ENCODE data around the gene PRELID3B.
"Not testable (repeated sequence)": the region's sequence is repeated elsewhere in the genome, so short reads cannot be mapped to it uniquely, and the experiment has no call there.

PRELID3B gene

GRCh38 chr20:59026904-59027740 is 15.5 kb downstream of the PRELID3B start:
- DNase-seq (ENCODE audit: extremely low read depth in 1 of 2, low read depth in 1 of 2): no peak

DNA sequence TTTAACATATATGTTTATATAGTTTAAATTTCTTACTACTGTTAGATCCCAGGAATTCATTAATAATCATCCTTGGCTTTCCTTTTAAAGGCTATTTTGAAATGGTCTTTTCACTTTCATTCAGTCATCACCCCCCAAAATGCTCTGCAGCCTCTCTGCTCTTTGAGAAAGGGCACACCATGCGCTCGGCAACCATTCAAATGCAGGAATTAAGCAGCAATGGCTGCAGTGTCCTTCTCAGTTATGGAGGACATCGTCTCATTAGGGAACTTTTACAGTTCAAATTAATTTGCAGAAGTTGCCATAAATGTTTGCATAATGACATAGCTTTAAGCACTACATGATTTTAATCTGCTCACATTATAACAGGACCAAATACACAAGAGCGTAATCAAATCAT is 17.1 kb downstream of the PRELID3B start:
- no peak for DNase-seq (ENCODE audit: extremely low read depth in 1 of 2, low read depth in 1 of 2)

GRCh38 chr20:59025086-59025485 is 17.5 kb downstream of the PRELID3B start:
- DNase-seq (ENCODE audit: extremely low read depth in 1 of 2, low read depth in 1 of 2): no peak

GRCh38 chr20:59024111-59024530 is 18.5 kb downstream of the PRELID3B start:
- DNase-seq (ENCODE audit: extremely low read depth in 1 of 2, low read depth in 1 of 2): no peak

DNA sequence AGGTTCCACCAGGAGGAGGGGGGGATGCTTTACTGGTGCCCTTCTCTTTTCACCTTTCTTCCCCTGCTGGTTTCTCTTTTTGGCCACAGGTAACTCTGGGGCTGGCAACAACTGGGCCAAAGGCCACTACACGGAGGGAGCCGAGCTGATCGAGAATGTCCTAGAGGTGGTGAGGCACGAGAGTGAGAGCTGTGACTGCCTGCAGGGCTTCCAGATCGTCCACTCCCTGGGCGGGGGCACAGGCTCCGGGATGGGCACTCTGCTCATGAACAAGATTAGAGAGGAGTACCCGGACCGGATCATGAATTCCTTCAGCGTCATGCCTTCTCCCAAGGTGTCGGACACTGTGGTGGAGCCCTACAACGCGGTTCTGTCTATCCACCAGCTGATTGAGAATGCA is 19.0 kb downstream of the PRELID3B start:
- DNase-seq (ENCODE audit: extremely low read depth in 1 of 2, low read depth in 1 of 2): no peak

GRCh38 chr20:59022754-59023153 is 19.8 kb downstream of the PRELID3B start:
- no peak for DNase-seq (ENCODE audit: extremely low read depth in 1 of 2, low read depth in 1 of 2)

GRCh38 chr20:59020938-59021551 is 21.5 kb downstream of the PRELID3B start:
- DNase-seq (ENCODE audit: extremely low read depth in 1 of 2, low read depth in 1 of 2): no peak

DNA sequence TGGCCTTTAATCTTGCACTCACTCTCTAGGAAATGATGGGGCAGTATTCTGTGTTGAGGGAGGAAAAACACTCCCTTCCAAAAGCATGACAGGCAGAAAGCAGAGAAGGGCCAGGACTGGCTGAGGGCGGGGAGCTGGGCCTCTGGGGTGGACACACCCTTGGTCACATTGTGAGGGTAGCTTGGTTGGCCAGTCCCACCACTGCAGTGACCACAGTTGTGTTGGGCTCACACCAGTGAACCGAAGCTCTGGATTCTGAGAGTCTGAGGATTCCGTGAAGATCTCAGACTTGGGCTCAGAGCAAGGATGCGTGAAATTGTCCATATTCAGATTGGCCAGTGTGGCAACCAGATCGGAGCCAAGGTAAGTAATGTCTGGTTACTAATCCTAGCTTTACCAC is 23.4 kb downstream of the PRELID3B start, which contains the start of gene TUBB1:
Gene TUBB1 (plus strand): TSS at position 213 of the 400 bp plus-strand sequence. CDS start 94 bp downstream, at position 307.
- DNase-seq (ENCODE audit: extremely low read depth in 1 of 2, low read depth in 1 of 2): no peak

DNA sequence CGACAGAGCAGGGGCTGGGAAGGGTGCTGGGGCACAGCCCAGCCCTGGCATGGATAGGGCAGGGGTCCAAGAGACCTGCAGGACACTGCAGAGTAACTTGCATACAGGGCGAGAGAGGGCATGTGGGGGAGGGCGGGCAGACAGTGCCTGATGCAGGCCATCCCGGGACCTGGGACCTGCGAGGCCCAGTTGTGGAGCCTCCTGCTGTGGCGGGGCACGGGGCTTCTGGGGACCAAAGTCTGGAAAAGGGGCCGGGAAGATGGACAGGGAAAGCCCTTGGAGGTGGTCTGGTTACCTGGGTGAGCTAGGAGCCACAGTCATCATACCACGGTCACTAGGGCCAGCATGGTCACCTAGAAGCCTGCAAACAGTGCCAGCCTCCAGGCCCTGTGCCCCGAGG is 23.8 kb downstream of the PRELID3B start:
- no peak for DNase-seq (ENCODE audit: extremely low read depth in 1 of 2, low read depth in 1 of 2)

GRCh38 chr20:59017493-59018231 is 24.9 kb downstream of the PRELID3B start:
- DNase-seq (ENCODE audit: extremely low read depth in 1 of 2, low read depth in 1 of 2): no peak

GRCh38 chr20:59016795-59017492 is 25.6 kb downstream of the PRELID3B start:
- DNase-seq (ENCODE audit: extremely low read depth in 1 of 2, low read depth in 1 of 2): no peak

DNA sequence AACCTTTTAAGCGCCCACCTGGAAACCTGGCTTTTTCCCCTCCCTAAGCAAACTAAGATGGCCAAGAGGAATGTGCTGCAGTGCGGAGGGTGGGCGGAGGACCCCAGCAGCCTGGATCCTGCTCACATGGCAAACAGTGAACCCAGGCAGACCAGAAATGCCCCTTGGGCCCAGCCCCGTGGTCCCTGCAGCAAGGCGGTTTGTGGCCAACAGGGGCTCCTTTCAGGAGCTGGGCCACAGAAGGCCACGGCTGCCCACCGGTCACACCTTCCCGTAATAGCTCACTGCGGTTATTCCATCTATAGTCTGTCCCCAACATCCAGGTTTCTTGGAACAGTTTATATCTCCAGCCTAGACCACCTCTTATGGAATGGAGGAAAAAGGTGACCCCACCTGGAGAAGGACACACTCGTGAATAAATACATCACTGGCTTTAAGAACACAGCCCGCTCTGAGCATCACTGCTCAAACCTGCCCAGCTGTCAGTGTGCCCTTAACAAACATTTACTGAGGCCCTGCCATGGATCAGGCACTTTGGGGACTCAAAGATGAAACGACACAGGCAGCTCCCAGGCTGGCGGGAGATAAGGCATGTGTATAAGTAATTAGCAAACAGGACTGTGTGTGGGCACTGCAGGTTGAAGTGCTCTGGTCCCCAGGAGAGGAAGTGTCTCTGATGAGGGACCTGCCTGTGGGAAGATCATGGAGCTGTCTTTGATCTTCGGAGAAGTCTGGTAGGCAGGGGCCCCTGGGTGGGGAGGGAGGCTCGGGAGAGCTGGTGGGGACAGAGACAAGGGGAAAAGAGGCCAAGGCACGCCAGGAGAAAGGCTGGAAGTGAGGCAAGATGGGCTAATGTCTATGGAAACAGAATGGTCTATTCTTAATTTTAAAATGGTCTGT is 26.5 kb downstream of the PRELID3B start:
- no peak for DNase-seq (ENCODE audit: extremely low read depth in 1 of 2, low read depth in 1 of 2)

DNA sequence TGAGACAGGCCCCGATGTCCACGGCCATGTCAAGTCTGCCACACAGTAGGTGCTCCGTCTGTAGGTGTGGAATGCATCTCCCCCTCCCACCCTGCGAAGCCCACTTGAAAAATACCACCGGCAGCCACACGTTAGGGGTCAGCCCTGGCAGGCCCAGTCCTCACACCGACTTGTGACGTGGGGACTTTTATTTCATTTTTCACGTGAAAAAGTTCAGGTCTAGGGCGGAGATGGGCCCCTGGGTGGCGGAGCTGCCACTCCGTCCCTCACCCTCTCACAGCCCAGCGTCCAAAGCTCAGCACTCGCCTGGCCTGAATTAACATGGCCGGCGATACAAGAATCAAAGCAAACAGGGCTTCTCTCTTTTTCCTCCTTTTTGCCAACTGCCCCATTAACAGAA is 27.2 kb downstream of the PRELID3B start:
- no peak for DNase-seq (ENCODE audit: extremely low read depth in 1 of 2, low read depth in 1 of 2)

DNA sequence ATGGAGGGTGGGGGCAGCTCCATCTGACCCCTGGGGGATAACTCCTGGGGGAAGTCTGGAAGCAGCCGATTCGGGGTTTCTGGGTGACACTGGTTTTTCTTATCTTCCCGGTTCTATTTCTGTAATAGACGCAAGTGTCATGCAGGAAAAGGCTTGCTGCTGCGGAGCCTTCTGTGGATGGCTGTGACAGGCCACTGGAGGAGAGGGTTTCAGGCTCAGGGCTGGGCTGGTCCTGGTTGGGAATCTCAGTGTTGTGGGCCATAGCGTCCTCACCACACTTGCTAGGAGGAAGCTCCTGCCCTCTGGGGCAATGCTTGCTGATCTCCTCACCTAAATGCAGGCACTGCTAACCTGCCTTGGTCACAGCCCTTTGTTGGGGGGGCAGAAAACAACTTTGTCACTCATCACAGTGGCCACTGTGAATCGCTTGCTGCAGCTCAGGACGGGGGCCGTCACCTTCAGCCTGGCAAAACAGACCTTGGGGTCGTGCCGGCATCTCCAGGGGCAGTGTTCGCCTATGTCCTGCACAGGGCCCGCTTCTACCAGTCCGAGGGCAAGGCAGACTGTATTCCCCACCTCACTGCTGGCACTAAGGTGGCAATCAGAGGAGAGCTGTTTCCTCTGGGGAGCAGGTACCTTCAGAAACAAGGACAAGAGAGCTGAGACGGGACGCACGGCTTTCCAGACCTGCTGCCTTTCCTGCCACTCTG is 27.8 kb downstream of the PRELID3B start:
- DNase-seq (ENCODE audit: extremely low read depth in 1 of 2, low read depth in 1 of 2): no peak

DNA sequence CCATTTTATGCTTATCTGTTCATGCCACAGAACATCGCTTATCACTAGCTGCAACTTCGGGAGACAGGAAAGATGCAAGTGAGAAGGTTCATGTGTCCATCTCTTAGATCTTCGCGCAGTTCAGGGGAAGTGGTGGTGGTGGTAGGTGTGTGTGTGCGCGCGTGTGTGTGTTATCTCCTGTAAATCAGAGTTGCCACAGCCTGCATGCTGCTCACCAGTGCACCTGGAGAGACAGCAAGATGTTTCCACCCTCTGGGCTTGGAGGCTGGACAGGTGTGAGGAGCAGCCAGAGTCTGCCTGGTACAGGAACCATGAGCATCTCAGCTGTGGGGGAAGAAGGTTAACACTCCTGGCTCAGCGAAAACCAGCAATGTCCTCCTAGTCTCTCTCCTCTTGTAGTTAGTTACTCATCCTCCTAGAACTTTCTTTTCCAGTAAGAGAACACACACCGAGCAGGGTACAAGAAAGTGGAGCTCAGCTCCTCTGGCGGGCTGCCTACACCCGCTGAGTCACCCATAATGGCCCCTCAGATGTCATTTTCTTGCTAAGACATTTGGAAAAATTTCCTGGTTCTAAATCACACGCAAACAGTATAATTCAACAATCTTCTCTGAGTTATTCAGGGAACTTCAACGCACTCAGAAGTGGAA is 28.5 kb downstream of the PRELID3B start:
- DNase-seq (ENCODE audit: extremely low read depth in 1 of 2, low read depth in 1 of 2): no peak

DNA sequence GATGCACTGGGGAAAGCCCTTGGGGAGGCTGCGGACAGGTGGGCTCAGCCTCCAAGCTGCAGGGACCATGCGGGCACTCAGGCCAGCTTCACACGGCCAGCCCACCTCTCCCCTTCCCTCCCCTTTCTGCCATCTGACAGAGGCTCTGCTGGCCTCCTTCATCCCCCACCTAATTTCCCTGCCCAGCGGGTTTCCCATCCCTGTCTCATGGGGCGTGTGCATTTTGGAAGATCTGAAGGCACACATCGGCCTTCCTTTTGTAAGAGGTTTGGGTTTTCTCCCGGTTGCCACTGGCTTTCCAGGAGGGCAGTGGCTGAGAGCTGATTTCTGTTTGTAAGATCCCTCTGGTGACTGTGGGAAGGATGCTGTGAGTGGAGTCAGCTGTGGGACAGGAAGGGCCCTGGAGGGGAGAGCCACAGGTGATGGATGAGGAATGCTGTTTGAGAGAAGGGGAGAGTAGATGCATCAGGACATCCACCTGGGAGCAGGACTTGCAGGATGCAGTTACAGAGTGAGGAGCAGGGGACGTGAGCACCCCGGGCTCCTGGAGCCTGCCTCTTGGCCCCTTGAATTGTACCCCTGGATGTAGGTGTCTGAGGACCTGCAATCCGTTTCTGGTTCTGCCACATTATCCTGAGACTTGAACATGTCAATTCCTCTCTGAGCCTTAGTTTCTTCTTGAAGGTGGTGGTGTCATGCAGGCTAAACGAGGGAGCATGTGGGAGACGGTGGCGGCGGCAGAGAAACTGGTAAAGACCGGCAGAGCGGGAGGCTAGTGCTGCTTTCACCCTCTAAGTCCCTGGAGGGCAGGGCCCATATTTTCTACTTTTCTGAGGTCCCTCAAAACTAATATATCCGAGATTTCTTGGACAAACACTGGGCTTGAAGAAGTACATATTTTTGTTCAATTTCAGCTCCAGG is 29.3 kb downstream of the PRELID3B start:
- no peak for DNase-seq (ENCODE audit: extremely low read depth in 1 of 2, low read depth in 1 of 2)

GRCh38 chr20:59011874-59012157 is 30.8 kb downstream of the PRELID3B start:
- not testable (repeated sequence) for DNase-seq (ENCODE audit: extremely low read depth in 1 of 2, low read depth in 1 of 2)
